ENCODE data around the gene CD109.
A peak's percentile ranks its signal among the peaks of the same experiment; 100 is the strongest.

The CD109 gene

DNA sequence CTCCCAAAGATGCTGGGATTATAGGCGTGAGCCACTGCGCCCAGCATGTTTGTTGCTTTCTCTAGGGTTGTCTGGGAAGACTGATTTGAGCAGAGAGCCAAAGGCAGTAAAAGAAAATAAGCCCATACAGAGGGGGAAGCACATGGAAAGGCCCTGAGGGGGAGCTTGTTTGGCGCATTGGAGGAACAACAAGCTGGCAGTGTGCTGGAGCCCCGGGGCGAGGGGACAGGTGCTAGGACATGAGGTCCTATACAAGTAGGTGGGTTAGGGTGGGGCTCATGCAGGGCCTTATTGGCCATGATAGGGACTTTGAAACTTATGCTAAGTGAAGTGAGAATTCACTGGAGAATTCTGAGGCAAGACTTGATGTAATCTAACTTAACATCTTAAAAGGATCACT is 35.3 kb downstream of the CD109 start:
- TF ChIP-seq TAF1 (IDR thresholded peaks at IDR 0.05; ENCODE audit: low read depth) (no peak), NFIC (IDR thresholded peaks at IDR 0.05) (no peak), ZBTB7A (IDR thresholded peaks at IDR 0.05; ENCODE audit: low read depth) (no peak), CEBPB (IDR thresholded peaks at IDR 0.05) (no peak), EP300 (IDR thresholded peaks at IDR 0.05; ENCODE audit: borderline replicate concordance) (no peak), CREB1 (IDR thresholded peaks at IDR 0.05; ENCODE audit: low read depth) (no peak), TEAD4 (IDR thresholded peaks at IDR 0.05) (no peak), FOXM1 (IDR thresholded peaks at IDR 0.05; ENCODE audit: borderline replicate concordance, low read depth) (no peak), MAX (IDR thresholded peaks at IDR 0.05) (no peak), YY1 (IDR thresholded peaks at IDR 0.05; ENCODE audit: low read depth) (no peak)
- TF ChIP-seq, protein P1, sequence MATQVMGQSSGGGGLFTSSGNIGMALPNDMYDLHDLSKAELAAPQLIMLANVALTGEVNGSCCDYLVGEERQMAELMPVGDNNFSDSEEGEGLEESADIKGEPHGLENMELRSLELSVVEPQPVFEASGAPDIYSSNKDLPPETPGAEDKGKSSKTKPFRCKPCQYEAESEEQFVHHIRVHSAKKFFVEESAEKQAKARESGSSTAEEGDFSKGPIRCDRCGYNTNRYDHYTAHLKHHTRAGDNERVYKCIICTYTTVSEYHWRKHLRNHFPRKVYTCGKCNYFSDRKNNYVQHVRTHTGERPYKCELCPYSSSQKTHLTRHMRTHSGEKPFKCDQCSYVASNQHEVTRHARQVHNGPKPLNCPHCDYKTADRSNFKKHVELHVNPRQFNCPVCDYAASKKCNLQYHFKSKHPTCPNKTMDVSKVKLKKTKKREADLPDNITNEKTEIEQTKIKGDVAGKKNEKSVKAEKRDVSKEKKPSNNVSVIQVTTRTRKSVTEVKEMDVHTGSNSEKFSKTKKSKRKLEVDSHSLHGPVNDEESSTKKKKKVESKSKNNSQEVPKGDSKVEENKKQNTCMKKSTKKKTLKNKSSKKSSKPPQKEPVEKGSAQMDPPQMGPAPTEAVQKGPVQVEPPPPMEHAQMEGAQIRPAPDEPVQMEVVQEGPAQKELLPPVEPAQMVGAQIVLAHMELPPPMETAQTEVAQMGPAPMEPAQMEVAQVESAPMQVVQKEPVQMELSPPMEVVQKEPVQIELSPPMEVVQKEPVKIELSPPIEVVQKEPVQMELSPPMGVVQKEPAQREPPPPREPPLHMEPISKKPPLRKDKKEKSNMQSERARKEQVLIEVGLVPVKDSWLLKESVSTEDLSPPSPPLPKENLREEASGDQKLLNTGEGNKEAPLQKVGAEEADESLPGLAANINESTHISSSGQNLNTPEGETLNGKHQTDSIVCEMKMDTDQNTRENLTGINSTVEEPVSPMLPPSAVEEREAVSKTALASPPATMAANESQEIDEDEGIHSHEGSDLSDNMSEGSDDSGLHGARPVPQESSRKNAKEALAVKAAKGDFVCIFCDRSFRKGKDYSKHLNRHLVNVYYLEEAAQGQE (IDR thresholded peaks at IDR 0.05; ENCODE audit: low read depth), result no peak

- TF ChIP-seq TCF12 (IDR thresholded peaks at IDR 0.05; ENCODE audit: low read depth), result no peak
- peak; percentile 56; the same call in 1 of the 2 replicates for TF ChIP-seq YY1 (IDR thresholded peaks at IDR 0.05; ENCODE audit: low read depth)
- no peak for TF ChIP-seq EP300 (IDR thresholded peaks at IDR 0.05; ENCODE audit: borderline replicate concordance)
- peak; percentile 77 for TF ChIP-seq RAD21 (IDR thresholded peaks at IDR 0.05; ENCODE audit: low read depth)
- TF ChIP-seq CREB1 (IDR thresholded peaks at IDR 0.05; ENCODE audit: low read depth), result no peak
Measured at GRCh38 chr6:73732845-73733675, 37.1 kb downstream of the CD109 start.

DNA sequence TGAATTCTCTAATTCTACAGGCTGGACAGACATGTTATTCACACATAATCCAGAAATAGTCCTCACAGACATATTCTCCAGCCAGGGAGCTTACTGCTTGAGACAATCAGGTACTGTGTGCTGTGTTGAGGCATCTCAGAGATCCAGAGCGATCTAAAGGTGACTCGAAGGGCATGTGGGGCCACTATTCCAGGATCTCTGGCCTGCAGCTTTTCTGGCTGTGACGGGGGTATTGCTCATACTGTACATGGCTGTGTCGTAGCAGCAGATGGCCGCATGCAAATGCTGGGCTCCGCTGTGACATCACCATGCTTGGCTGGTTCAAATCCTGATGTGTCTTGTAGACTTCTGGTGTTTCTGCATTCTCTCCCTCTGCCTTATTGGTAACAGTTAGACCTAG is 37.8 kb downstream of the CD109 start:
- TF ChIP-seq YY1 (IDR thresholded peaks at IDR 0.05; ENCODE audit: low read depth), result no peak
- no peak for TF ChIP-seq NFIC (IDR thresholded peaks at IDR 0.05)
- no peak for TF ChIP-seq CREB1 (IDR thresholded peaks at IDR 0.05; ENCODE audit: low read depth)
- TF ChIP-seq CEBPB (IDR thresholded peaks at IDR 0.05), result no peak
- no peak for TF ChIP-seq FOXM1 (IDR thresholded peaks at IDR 0.05; ENCODE audit: borderline replicate concordance, low read depth)
- no peak for TF ChIP-seq RAD21 (IDR thresholded peaks at IDR 0.05; ENCODE audit: low read depth)
- no peak for TF ChIP-seq EP300 (IDR thresholded peaks at IDR 0.05; ENCODE audit: borderline replicate concordance)
- TF ChIP-seq TAF1 (IDR thresholded peaks at IDR 0.05; ENCODE audit: low read depth), result no peak
- TF ChIP-seq, protein P1 (IDR thresholded peaks at IDR 0.05; ENCODE audit: low read depth), result no peak
- TF ChIP-seq USF1 (IDR thresholded peaks at IDR 0.05), result no peak
- no peak for TF ChIP-seq EGR1 (IDR thresholded peaks at IDR 0.05)
- TF ChIP-seq TEAD4 (IDR thresholded peaks at IDR 0.05), result no peak
- no peak for TF ChIP-seq MAX (IDR thresholded peaks at IDR 0.05)
- no peak for TF ChIP-seq TCF12 (IDR thresholded peaks at IDR 0.05; ENCODE audit: low read depth)
- TF ChIP-seq ZBTB7A (IDR thresholded peaks at IDR 0.05; ENCODE audit: low read depth), result no peak

DNA sequence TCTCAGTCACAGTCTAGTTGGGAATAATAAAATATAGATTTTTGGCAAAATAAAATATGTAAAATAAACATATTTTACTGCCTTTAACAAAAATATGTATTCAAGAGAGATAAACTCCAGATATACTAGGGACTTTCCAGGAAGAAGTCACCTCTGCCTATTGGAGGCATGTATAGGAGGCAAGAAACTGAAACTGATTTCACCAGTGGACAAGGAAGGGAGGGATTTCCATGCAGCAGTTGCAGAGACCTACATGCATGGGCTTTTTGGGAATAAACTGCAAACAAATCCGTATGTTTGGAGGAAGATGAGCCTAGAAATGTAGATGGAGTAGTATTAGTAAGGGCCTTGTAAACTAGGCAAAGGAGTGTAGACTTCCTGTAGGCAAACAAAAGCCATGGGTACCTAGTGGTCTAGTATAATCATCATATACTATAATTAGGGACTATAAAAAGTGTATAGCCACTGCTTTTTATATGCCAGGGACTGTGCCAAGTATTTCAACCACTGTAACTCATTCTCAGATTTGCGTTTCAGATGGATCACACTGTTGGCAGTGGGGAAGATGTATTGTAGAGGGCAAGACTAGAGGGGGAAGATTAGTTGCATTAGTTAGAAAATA is 38.9 kb downstream of the CD109 start:
- TF ChIP-seq NFIC (IDR thresholded peaks at IDR 0.05), result no peak
- TF ChIP-seq TAF1 (IDR thresholded peaks at IDR 0.05; ENCODE audit: low read depth), result no peak
- TF ChIP-seq ZBTB7A (IDR thresholded peaks at IDR 0.05; ENCODE audit: low read depth), result no peak
- no peak for TF ChIP-seq YY1 (IDR thresholded peaks at IDR 0.05; ENCODE audit: low read depth)
- no peak for TF ChIP-seq EP300 (IDR thresholded peaks at IDR 0.05; ENCODE audit: borderline replicate concordance)

DNA sequence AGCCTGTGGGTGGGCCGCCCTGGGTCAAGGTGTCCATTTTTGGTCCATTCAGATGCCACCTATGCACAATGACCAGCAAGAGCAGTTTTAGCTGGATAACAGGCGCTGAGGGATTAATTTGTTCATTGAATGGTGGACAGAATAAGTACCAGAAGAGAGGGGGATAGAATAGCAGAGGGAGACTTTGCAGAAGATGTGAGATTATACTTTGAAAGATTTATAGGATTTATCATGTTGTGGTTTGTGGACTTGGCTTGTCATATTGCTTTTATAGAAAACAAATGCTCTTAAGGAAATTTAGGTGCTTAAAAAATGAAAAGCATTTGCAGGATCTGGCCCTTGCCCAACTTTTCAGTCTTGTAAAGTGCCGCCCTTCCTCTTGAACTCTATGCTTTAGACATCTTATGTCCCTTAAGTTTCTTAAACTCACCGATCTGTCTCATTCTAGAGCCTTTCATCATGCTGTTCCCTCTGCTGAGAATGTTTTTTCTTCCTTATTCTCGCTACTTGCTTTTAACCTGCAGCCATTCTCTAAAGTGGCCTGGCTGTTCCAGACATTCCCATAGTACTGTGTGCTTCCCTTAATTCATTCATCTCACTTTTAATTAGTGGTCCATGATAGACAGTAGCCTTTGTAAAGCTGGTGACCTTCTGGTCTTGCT is 42.5 kb downstream of the CD109 start:
- TF ChIP-seq NFIC (IDR thresholded peaks at IDR 0.05), result no peak
- no peak for TF ChIP-seq RAD21 (IDR thresholded peaks at IDR 0.05; ENCODE audit: low read depth)
- no peak for TF ChIP-seq EP300 (IDR thresholded peaks at IDR 0.05; ENCODE audit: borderline replicate concordance)
- no peak for TF ChIP-seq TAF1 (IDR thresholded peaks at IDR 0.05; ENCODE audit: low read depth)
- TF ChIP-seq TCF12 (IDR thresholded peaks at IDR 0.05; ENCODE audit: low read depth), result no peak
- no peak for TF ChIP-seq CEBPB (IDR thresholded peaks at IDR 0.05)
- TF ChIP-seq YY1 (IDR thresholded peaks at IDR 0.05; ENCODE audit: low read depth), result no peak
- no peak for TF ChIP-seq CREB1 (IDR thresholded peaks at IDR 0.05; ENCODE audit: low read depth)
- no peak for TF ChIP-seq EGR1 (IDR thresholded peaks at IDR 0.05)
- TF ChIP-seq, protein P1 (IDR thresholded peaks at IDR 0.05; ENCODE audit: low read depth), result no peak
- no peak for TF ChIP-seq ZBTB7A (IDR thresholded peaks at IDR 0.05; ENCODE audit: low read depth)
- TF ChIP-seq USF1 (IDR thresholded peaks at IDR 0.05), result no peak
- TF ChIP-seq TEAD4 (IDR thresholded peaks at IDR 0.05), result no peak
- TF ChIP-seq MAX (IDR thresholded peaks at IDR 0.05), result no peak
- no peak for TF ChIP-seq FOXM1 (IDR thresholded peaks at IDR 0.05; ENCODE audit: borderline replicate concordance, low read depth)

All from Ishikawa (cell line).